Heart right ventricle (tissue), 16 donors: ENCODE results near the gene CHCHD10. TPM values are rescaled to one million over a fixed set of nuclear protein-coding genes. Genes with fewer than 3 reads are reported as not detected.

Experiments used
- ATAC-seq, 8 donors: fragments of 200-7000 bp; cut with Tn5 transposase; one replicate each; pipeline ENCODE4 v1.9.1; 2020; ENCODE audit warnings: mild to moderate bottlenecking in 8 of 8, moderate library complexity in 8 of 8, moderate number of reproducible peaks in 1 of 8
- DNase-seq, 2 donors: peaks; one replicate each; pipeline ENCODE4 v3.0.0-alpha.2; 2020
- H3K27ac ChIP-seq, 10 donors: fragments of 200-600 bp; sonication (generic) in 2 of 10; one replicate each; pipeline versions ENCODE4 v1.5.0 to v1.8.0; 2020 to 2022; ENCODE audit warnings: mild to moderate bottlenecking in 3 of 10
- H3K27me3 ChIP-seq, 7 donors: fragments of 200-600 bp; one replicate each; pipeline ENCODE4 v1.8.0; 2021 to 2022; ENCODE audit warnings: mild to moderate bottlenecking in 2 of 7
- H3K36me3 ChIP-seq, 9 donors: fragments of 200-600 bp; sonication (generic) in 1 of 9; one replicate each; pipeline versions ENCODE4 v1.5.0 to v1.8.0; 2020 to 2022; ENCODE audit warnings: mild to moderate bottlenecking in 2 of 9
- H3K4me1 ChIP-seq, 9 donors: fragments of 200-600 bp; sonication (generic) in 1 of 9; one replicate each; pipeline versions ENCODE4 v1.5.0 to v1.8.0; 2020 to 2022; ENCODE audit warnings: mild to moderate bottlenecking in 4 of 9
- H3K4me3 ChIP-seq, 10 donors: fragments of 200-600 bp; sonication (generic) in 2 of 10; one replicate each; pipeline versions ENCODE4 v1.5.0 to v1.8.0; 2020 to 2022; ENCODE audit warnings: mild to moderate bottlenecking in 7 of 10, moderate library complexity in 2 of 10
- H3K9me3 ChIP-seq, 11 donors: fragments of 200-600 bp in 10 of 11; sonication (generic) in 2 of 11; one replicate each; pipeline versions ENCODE4 v1.5.0 to v1.8.0; 2013 to 2022; ENCODE audit warnings: mild to moderate bottlenecking in 2 of 11, control low read depth in 1 of 11, moderate library complexity in 1 of 11
- CTCF ChIP-seq, 9 donors: fragments of 200-600 bp; sonication (generic) in 2 of 9; IDR thresholded peaks; one replicate each; pipeline versions ENCODE4 v1.5.0 to v1.8.0; 2021 to 2022; ENCODE audit warnings: antibody characterized with exemption in 9 of 9, mild to moderate bottlenecking in 5 of 9, moderate library complexity in 1 of 9
- WGBS, 2 donors: extraction: QIAGEN DNeasy Blood & Tissue Kit; methylation state at CpG; one replicate each; pipeline ENCODE4 v1.1.7; 2013; ENCODE audit warnings: inconsistent platforms in 1 of 2; 5-methylcytosine and 5-hydroxymethylcytosine counted together
- intact Hi-C, 10 donors: fragments of 100-400 bp; cut with DNase I; formaldehyde crosslinking; loops; one replicate each; pipeline versions ENCODE4 v1.11.1 to v1.14.2; 2022
- polyA plus RNA-seq, 2 donors: library from polyadenylated mRNA; stranded (reverse); fragments of 200-250 nt; gene quantifications; one replicate each; pipeline ENCODE4 v1.2.3, GENCODE V29; 2013
- total RNA-seq, 10 donors: library from RNA; stranded (reverse); fragmentation: NEBNext Ultra II Directional in 3 of 10; extraction: Animal tissue kit (Norgen Biotek cat#: 25700) in 3 of 10; gene quantifications; one replicate each; pipeline versions ENCODE4 v1.2.1 to v1.2.4, GENCODE V29; 2021 to 2023
- donor health status: Arrhythmogenic right ventricular cardiomyopathy.
- donor health status: ischemic (EF 13 %, LVEDD 7.1; RV severe dilation, severe dysfunction).
- donor health status: healthy with polysubstance abuse.
- donor health status: DM: no; HTN: yes; CAD: no.
- donor health status: DM: no; HTN: no; CAD: no.
- donor health status: ischemic (EF 25% LVEDD 6.9; RV normal size, moderate dysfunction).
- donor health status: ischemic (EF 25% LVEDD 5.7; RV mildly dilated, moderate dysfunction).
- donor health status: healthy.
- donor health status: DM: yes; HTN: yes; CAD: no.
- donor health status: Ischemic cardiomyopathy.
- donor health status: ischemic (EF 35%, LVEDD 5.7; RV mildly dilated, moderate dysfunction).
- donor health status: nonischemic (EF 11% LVEDD 7.7; RV severe dilation, severe dysfunction).
- donor health status: DM: yes; HTN: yes; CAD: no.
- donor health status: PGD.
- donor health status: ischemic (EF 29% LVEDD 5.4; RV normal size, mild dysfunction).
- donor health status: nonischemic (EF 23%, LVEDD 6.1; RV moderate dilation, normal function).

The CHCHD10 gene
- total and polyA plus RNA-seq, 12 donors: 735 to 3,552 (median 1,056) TPM

GRCh38 chr22:23763954-23764353, 3.8 kb downstream of the CHCHD10 start:
- ATAC-seq (no peak), DNase-seq (no peak)
- Histone ChIP-seq H3K27ac (no peak overlapping the region), H3K9me3 (no peaks in the 10 kb centered on the region), H3K4me1 (peaks cover 6 to 52% (median 44%) of the 10 kb centered on the region in 9 donors), H3K36me3 (peaks cover 0 to 16% (median 0%) of the 10 kb centered on the region in 9 donors), H3K4me3 (peak overlapping the region in 2 of 10 donors; percentile 17 to 34), H3K27me3 (no peaks in the 10 kb centered on the region)
- intact Hi-C loops: loop anchor here in 3 of 10 donors (10.0 kb wide), 2 partner anchors 139 to 219 kb away; no protein-coding TSS in a partner anchor
- TF ChIP-seq CTCF (IDR thresholded peaks at IDR 0.05): no peak
- whole genome bisulfite sequencing, 2 donors: 56 to 69% methylated on average over 6 to 7 of the region's 7 CpGs

- TF ChIP-seq CTCF (IDR thresholded peaks at IDR 0.05): no peak
- Histone ChIP-seq H3K27me3 (no peaks in the 10 kb centered on the region), H3K4me1 (peaks cover 4 to 48% (median 41%) of the 10 kb centered on the region in 9 donors), H3K36me3 (peaks cover 0 to 16% (median 0%) of the 10 kb centered on the region in 9 donors), H3K27ac (peak overlapping the region in 1 of 10 donors; percentile 30), H3K9me3 (no peaks in the 10 kb centered on the region), H3K4me3 (peak overlapping the region in 4 of 10 donors; percentile 14 to 34 (median 24))
- 16 to 26% methylated on average over 17 of the region's 17 CpGs for WGBS, 2 donors
- intact Hi-C loops: loop anchor here in 3 of 10 donors (10.0 kb wide), 2 partner anchors 139 to 219 kb away; no protein-coding TSS in a partner anchor
- DNase-seq (peak in 1 of 2 donors; percentile 59), ATAC-seq (no peak)
These were observed 4.2 kb downstream of the CHCHD10 start for GRCh38 chr22:23763579-23763945.

- intact Hi-C loops: loop anchor here in 3 of 10 donors (10.0 kb wide), 2 partner anchors 138 to 218 kb away; no protein-coding TSS in a partner anchor
- peak within 1 kb of the TSS in 4 of 10 donors; percentile 14 to 34 (median 24) for H3K4me3 ChIP-seq
These were observed 4.8 kb downstream of the CHCHD10 start, which contains the start of gene C22orf15 for GRCh38 chr22:23762842-23763578. C22orf15 (plus strand) TSS chr22:23762990; CDS start chr22:23763307, 317 bp downstream.

More at GRCh38 chr22:23762842-23763578, 4.8 kb downstream of the CHCHD10 start, which contains the start of gene C22orf15:
- peaks cover 2 to 43% (median 37%) of the 10 kb centered on the region in 9 donors for H3K4me1 ChIP-seq
- no peaks in the 10 kb centered on the region for H3K27me3 ChIP-seq
- ATAC-seq: peak in 1 of 8 donors; percentile 4
- H3K27ac ChIP-seq: peak within 1 kb of the TSS in 2 of 10 donors; percentile 6 to 30
- TF ChIP-seq CTCF (IDR thresholded peaks at IDR 0.05): no peak
- no peaks in the 10 kb centered on the region for H3K9me3 ChIP-seq
- no peak for DNase-seq
- peaks cover 0 to 16% (median 0%) of the 10 kb centered on the region in 9 donors for H3K36me3 ChIP-seq
- WGBS, 2 donors: 39 to 43% methylated on average over 23 of the region's 23 CpGs
